Measurements from ENCODE around the gene CCDC9. TPM values are rescaled to one million over a fixed set of nuclear protein-coding genes. Genes with fewer than 3 reads are reported as not detected.

CCDC9 gene
- polyA plus RNA-seq, 1 experiment: 5.0 TPM

GRCh38 chr19:47226426-47227351 lies 29.6 kb upstream of the CCDC9 start:
- DNase-seq (ENCODE audit: low read depth, low spot score): no peak
- POLR2A ChIA-PET: interaction anchor here (0.6 to 3.2 kb wide), 22 partner anchors 9 to 810 kb away, joined by 3 to 78 read pairs (median 6); partner anchors contain the start of genes CCDC9, INAFM1, SAE1 and ZC3H4
- peak overlapping the region; percentile 96 for H3K27ac ChIP-seq (ENCODE audit: low read depth, low read length)
- peak overlapping the region; percentile 98 for H3K4me3 ChIP-seq (ENCODE audit: low read depth, low read length)
- TF ChIP-seq CTCF (IDR thresholded peaks at IDR 0.05; ENCODE audit: low read depth, low read length): no peak
- H3K9me3 ChIP-seq (ENCODE audit: control insufficient read depth, insufficient read depth, low read length): no peaks in the 10 kb centered on the region; the same call in 1 of the 2 replicates
- CTCF ChIA-PET: interaction anchor here (0.6 to 4.0 kb wide), 7 partner anchors 13 to 74 kb away, joined by 3 to 36 read pairs (median 6); no protein-coding TSS in a partner anchor
- H3K27me3 ChIP-seq (ENCODE audit: control insufficient read depth, insufficient read depth, low read length): no peaks in the 10 kb centered on the region

GRCh38 chr19:47227352-47228167 lies 28.8 kb upstream of the CCDC9 start:
- DNase-seq (ENCODE audit: low read depth, low spot score): peak; percentile 84
- Histone ChIP-seq H3K27me3 (ENCODE audit: control insufficient read depth, insufficient read depth, low read length) (no peaks in the 10 kb centered on the region), H3K4me3 (ENCODE audit: low read depth, low read length) (peak overlapping the region; percentile 98), H3K27ac (ENCODE audit: low read depth, low read length) (peak overlapping the region; percentile 96), H3K9me3 (ENCODE audit: control insufficient read depth, insufficient read depth, low read length) (no peaks in the 10 kb centered on the region; the same call in 1 of the 2 replicates)
- ChIA-PET POLR2A (interaction anchor here (0.5 to 3.2 kb wide), 8 partner anchors 12 to 115 kb away, joined by 3 to 78 read pairs (median 17); partner anchors contain the start of gene CCDC9), CTCF (interaction anchor here (2.2 kb wide), 1 partner anchor 17 kb away, joined by 18 read pairs; no protein-coding TSS in a partner anchor)
- no peak for TF ChIP-seq CTCF (IDR thresholded peaks at IDR 0.05; ENCODE audit: low read depth, low read length)

GRCh38 chr19:47228168-47228936 lies 28.0 kb upstream of the CCDC9 start:
- CTCF ChIA-PET: no interaction called here
- H3K27me3 ChIP-seq (ENCODE audit: control insufficient read depth, insufficient read depth, low read length): no peaks in the 10 kb centered on the region
- TF ChIP-seq CTCF (IDR thresholded peaks at IDR 0.05; ENCODE audit: low read depth, low read length): no peak
- H3K4me3 ChIP-seq (ENCODE audit: low read depth, low read length): peak overlapping the region; percentile 98
- no peaks in the 10 kb centered on the region; the same call in 1 of the 2 replicates for H3K9me3 ChIP-seq (ENCODE audit: control insufficient read depth, insufficient read depth, low read length)
- peak overlapping the region; percentile 52 for H3K27ac ChIP-seq (ENCODE audit: low read depth, low read length)
- DNase-seq (ENCODE audit: low read depth, low spot score): no peak
- POLR2A ChIA-PET: interaction anchor here (0.5 to 3.2 kb wide), 5 partner anchors 16 to 1146 kb away, joined by 3 to 44 read pairs (median 4); partner anchors contain the start of gene CCDC9

- DNase-seq (ENCODE audit: low read depth, low spot score): no peak
- CTCF ChIA-PET: interaction anchor here (1.0 kb wide), 1 partner anchor 15 kb away, joined by 3 read pairs; no protein-coding TSS in a partner anchor
- peak overlapping the region; percentile 98 for H3K4me3 ChIP-seq (ENCODE audit: low read depth, low read length)
- TF ChIP-seq CTCF (IDR thresholded peaks at IDR 0.05; ENCODE audit: low read depth, low read length): no peak
- no peaks in the 10 kb centered on the region; the same call in 1 of the 2 replicates for H3K9me3 ChIP-seq (ENCODE audit: control insufficient read depth, insufficient read depth, low read length)
- peak overlapping the region; percentile 52 for H3K27ac ChIP-seq (ENCODE audit: low read depth, low read length)
- no peaks in the 10 kb centered on the region for H3K27me3 ChIP-seq (ENCODE audit: control insufficient read depth, insufficient read depth, low read length)
- POLR2A ChIA-PET: interaction anchor here (0.6 to 0.7 kb wide), 2 partner anchors 126 to 1145 kb away, joined by 3 to 4 read pairs; no protein-coding TSS in a partner anchor
These were observed 27.2 kb upstream of the CCDC9 start for GRCh38 chr19:47228937-47229675.

Measured in AG04450 (cell line).